K562 (cell line): ENCODE results near the gene CHPF. TPM values are rescaled to one million over a fixed set of nuclear protein-coding genes. Genes with fewer than 3 reads are reported as not detected.
A peak's percentile ranks its signal among the peaks of the same experiment; 100 is the strongest.

Experiments used
- ATAC-seq: fragments of 200-7000 bp; cut with Tn5 transposase; 3 replicates; pipeline ENCODE4 v1.9.1; 2020; ENCODE audit warnings: moderate library complexity
- BruUV-seq: library from RNA; stranded (reverse); fragments of 400-500 nt; replicated peaks from 2 replicates; lab custom pipeline; 2021; lab: Mats Ljungman, UMichigan
- CTCF ChIA-PET: fragments of 300-600 bp; formaldehyde crosslinking; extraction: SDS; loops from one replicate; lab custom pipeline; 2021; ENCODE audit warnings: low intra/inter-chr PET ratio; lab: Yijun Ruan, JAX
- POLR2A ChIA-PET: fragments of 300-600, 350-650 bp; sonication (Branson Sonifier 250); formaldehyde crosslinking; extraction: SDS; loops from one replicate; lab custom pipeline; 2021; ENCODE audit warnings: antibody characterized with exemption, inconsistent platforms; lab: Yijun Ruan, JAX
- DNase-seq, 4 experiments: peaks; one replicate each; pipeline versions ENCODE4 v3.0.0 to v3.0.0-alpha.2; 2011 to 2018; ENCODE audit warnings: low spot score in 3 of 4, mixed read lengths in 3 of 4; ENCODE audit errors: extremely low read depth in 1 of 4
- FAIRE-seq: peaks from 2 replicates; lab custom pipeline; 2011; peaks lifted over from hg19 to GRCh38; lab: Jason Lieb, UNC
- H2AFZ ChIP-seq: 2 replicates; pipeline ENCODE4 v1.6.0; 2011; ENCODE audit warnings: low read depth, low read length, control low read depth, inconsistent platforms
- H3K27ac ChIP-seq: fragments of 200-600 bp; 3 replicates; pipeline ENCODE4 v1.8.0; 2011; ENCODE audit warnings: low read depth, mild to moderate bottlenecking, control low read depth, inconsistent platforms, low read length, moderate library complexity, mixed read lengths; ENCODE audit errors: extremely low read depth
- H3K27me3 ChIP-seq, 2 experiments: fragments of 300-600 bp in 1 of 2; 2 replicates in 1 of 2; 3 replicates in 1 of 2; pipeline versions ENCODE4 v1.6.0 to v1.8.0; 2011; ENCODE audit warnings: inconsistent platforms in 2 of 2, low read length in 2 of 2, mild to moderate bottlenecking in 1 of 2, mixed read lengths in 1 of 2, moderate library complexity in 1 of 2; ENCODE audit not compliant: control insufficient read depth in 2 of 2, insufficient read depth in 2 of 2
- H3K36me3 ChIP-seq: fragments of 300-600 bp; 3 replicates; pipeline ENCODE4 v1.8.0; 2011; ENCODE audit warnings: mild to moderate bottlenecking, low read length, inconsistent platforms; ENCODE audit not compliant: control insufficient read depth, insufficient read depth
- H3K4me1 ChIP-seq, 2 experiments: fragments of 200-600 bp in 1 of 2; replicated peaks in 1 of 2; 2 replicates in 1 of 2; 3 replicates in 1 of 2; pipeline versions ENCODE4 v1.5.1 to v1.8.0; 2011; ENCODE audit warnings: inconsistent platforms in 2 of 2, low read length in 2 of 2, mild to moderate bottlenecking in 1 of 2, mixed read lengths in 1 of 2, moderate library complexity in 1 of 2; ENCODE audit not compliant: control insufficient read depth in 2 of 2, insufficient read depth in 2 of 2
- H3K4me2 ChIP-seq: 2 replicates; pipeline ENCODE4 v1.6.1; 2011; ENCODE audit warnings: low read length, control low read depth, inconsistent platforms, mixed read lengths; ENCODE audit not compliant: insufficient read depth
- H3K4me3 ChIP-seq: fragments of 200-600 bp; sonication (generic), shearing (Covaris generic); 2 replicates; pipeline ENCODE4 v1.5.1; 2016; ENCODE audit warnings: control low read depth, inconsistent platforms
- H3K79me2 ChIP-seq: fragments of 200-600 bp; 3 replicates; pipeline ENCODE4 v1.8.0; 2011; ENCODE audit warnings: low read length, inconsistent platforms; ENCODE audit not compliant: control insufficient read depth, insufficient read depth
- H3K9ac ChIP-seq, 2 experiments: 2 replicates each; pipeline versions ENCODE4 v1.6.0 to v1.6.1; 2011; ENCODE audit warnings: low read depth in 2 of 2, low read length in 2 of 2, control low read depth in 1 of 2, inconsistent platforms in 1 of 2, mild to moderate bottlenecking in 1 of 2, mixed read lengths in 1 of 2; ENCODE audit not compliant: insufficient read depth in 1 of 2
- H3K9me1 ChIP-seq: one replicate; pipeline ENCODE4 v1.6.0; 2011; ENCODE audit warnings: inconsistent platforms, mild to moderate bottlenecking, low read length, moderate library complexity; ENCODE audit not compliant: control insufficient read depth, insufficient read depth
- H3K9me3 ChIP-seq: replicated peaks from 2 replicates; pipeline ENCODE4 v1.5.1; 2011; ENCODE audit warnings: low read depth, low read length, inconsistent platforms; ENCODE audit not compliant: control insufficient read depth, insufficient read depth
- H4K20me1 ChIP-seq: replicated peaks from 2 replicates; pipeline ENCODE4 v1.6.1; 2011; ENCODE audit warnings: low read length, inconsistent platforms, mixed read lengths; ENCODE audit not compliant: control insufficient read depth, insufficient read depth
- KDM1A ChIP-seq, 2 experiments: fragments of 450-650 bp; IDR thresholded peaks; 2 replicates each; pipeline ENCODE4 v1.6.1; 2016; ENCODE audit warnings: mild to moderate bottlenecking in 2 of 2
- KDM4B ChIP-seq, 2 experiments: fragments of 450-650 bp in 1 of 2; sonication (generic) in 1 of 2; IDR thresholded peaks; 2 replicates each; pipeline ENCODE4 v1.6.1; 2016 to 2017; ENCODE audit warnings: borderline replicate concordance in 2 of 2, antibody characterized with exemption in 1 of 2, low read depth in 1 of 2, mild to moderate bottlenecking in 1 of 2
- MEIS2 ChIP-seq: fragments of 450-650 bp; IDR thresholded peaks from 2 replicates; pipeline ENCODE4 v1.6.1; 2014; ENCODE audit warnings: mild to moderate bottlenecking; ENCODE audit not compliant: partially characterized antibody
- WGBS: fragments of 100-300 bp; shearing (Covaris generic); methylation state at CpG from one replicate; pipeline ENCODE4 v1.1.6; 2016; ENCODE audit warnings: low coverage, mixed read lengths; ENCODE audit not compliant: insufficient coverage; ENCODE audit errors: missing lambda C conversion rate; 5-methylcytosine and 5-hydroxymethylcytosine counted together
- in situ Hi-C: fragments of 300-500 bp; cut with MboI; formaldehyde crosslinking; loops from 4 replicates; pipeline ENCODE4 v1.15.0; 2018; ENCODE audit warnings: inconsistent platforms, mixed read lengths
- intact Hi-C: fragments of 100-400 bp; cut with micrococcal nuclease; formaldehyde crosslinking; loops from 2 replicates; pipeline ENCODE4 v1.14.2; 2022
- polyA plus RNA-seq, 8 experiments: library from polyadenylated mRNA; depleted of rRNA in 4 of 8; stranded (reverse) in 5 of 8; unstranded in 3 of 8; fragments of >200 nt; fragmentation: Nextera tagmentation in 2 of 8; fragmentation: Illumina TruSeq in 1 of 8; extraction: Ambion mirVana in 2 of 8; extraction: Trizol in 1 of 8; gene quantifications; 2 replicates each; pipeline versions ENCODE4 v1.2.1 to v1.2.3, GENCODE V29; 2011 to 2014; ENCODE audit warnings: inconsistent platforms in 1 of 8, missing spikeins in 1 of 8
- total RNA-seq, 7 experiments: library from RNA; depleted of rRNA in 6 of 7; stranded (reverse); fragments of >200 nt in 6 of 7; fragmentation: Illumina TruSeq in 2 of 7; extraction: Trizol in 2 of 7; gene quantifications; 2 replicates each; pipeline versions ENCODE4 v1.2.1 to v1.2.3, GENCODE V29; 2011 to 2021; ENCODE audit warnings: low replicate concordance in 1 of 7
- TF ChIP-seq, protein P1 (sequence below): fragments of 450-650 bp; IDR thresholded peaks from 2 replicates; pipeline ENCODE4 v1.6.1; 2016; ENCODE audit warnings: antibody characterized with exemption
- TF ChIP-seq, protein P2 (sequence below): fragments of 450-650 bp; IDR thresholded peaks from 2 replicates; pipeline ENCODE4 v1.6.1; 2016; ENCODE audit warnings: mild to moderate bottlenecking, moderate library complexity
- TF ChIP-seq, protein P3 (sequence below), 2 experiments: fragments of 250-450 bp in 1 of 2; fragments of 450-650 bp in 1 of 2; sonication (Bioruptor Pico) in 1 of 2; IDR thresholded peaks; 2 replicates each; pipeline versions ENCODE4 v1.6.1 to v1.8.0; 2016 to 2021; ENCODE audit warnings: mild to moderate bottlenecking in 2 of 2, moderate library complexity in 2 of 2, missing compliant biosample characterization in 1 of 2, missing genetic modification characterization in 1 of 2

CHPF gene
- total and polyA plus RNA-seq, 9 of the 15 experiments (the other 6 are each of a cell fraction or from before 2014, with no cell fraction given), result 0.15 to 57.2 (median 7.9) TPM

DNA sequence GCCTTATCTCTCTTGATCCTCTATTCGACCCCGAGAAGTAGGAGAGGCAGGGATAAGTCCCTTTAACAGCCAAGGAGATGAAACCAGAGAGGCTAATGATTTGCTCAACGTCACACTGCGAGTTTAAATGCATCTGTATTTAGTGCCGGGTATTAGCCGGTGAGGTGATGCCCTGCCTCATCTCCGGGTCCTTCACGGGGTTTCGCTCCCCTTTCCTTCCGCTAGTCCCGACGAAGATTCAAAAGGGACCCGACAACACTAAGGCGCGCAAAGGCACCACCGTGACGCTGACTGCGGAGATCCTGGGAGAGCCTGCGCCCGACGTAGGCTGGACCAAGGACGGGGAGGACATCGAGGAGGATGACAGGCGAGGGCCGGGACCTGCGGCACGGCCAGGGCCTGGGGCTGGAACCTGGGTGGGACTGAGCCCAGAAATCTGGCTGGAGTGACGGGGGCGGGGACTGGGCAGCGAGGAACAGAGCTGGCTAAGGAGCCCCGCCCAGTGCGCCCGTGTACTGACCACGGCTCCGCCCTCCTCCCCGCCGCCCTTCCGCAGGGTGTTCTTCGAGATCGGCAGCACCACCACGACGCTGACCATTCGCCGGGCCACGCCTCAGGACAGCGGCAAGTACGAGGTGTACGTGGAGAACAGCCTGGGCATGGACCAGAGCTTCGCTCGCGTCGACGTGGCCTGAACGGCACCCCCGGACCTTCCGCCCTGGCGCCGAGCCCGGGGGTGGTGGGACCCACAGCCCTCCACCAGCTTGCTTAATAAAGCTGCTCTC lies 45.9 kb downstream of the CHPF start:
- DNase-seq (peak; percentile 87 to 89 (median 88)), FAIRE-seq (peak; percentile 83), ATAC-seq (peak; percentile 83)
- in situ Hi-C loops, result no loop called here
- no TSS peak for BruUV-seq
- POLR2A ChIA-PET, result interaction anchor here (1.2 to 4.9 kb wide), 4 partner anchors 11 to 22 kb away, joined by 4 to 37 read pairs (median 11); no protein-coding TSS in a partner anchor
- no peaks in the 10 kb centered on the region for H4K20me1 ChIP-seq
- peaks cover 45 to 65% of the 10 kb centered on the region in 2 experiments for H3K4me1 ChIP-seq
- intact Hi-C loops, result loop anchor here (1.0 kb wide), 3 partner anchors 13 to 29 kb away; no protein-coding TSS in a partner anchor
- 9% methylated on average over 30 of the region's 59 CpGs for WGBS
- no peaks in the 10 kb centered on the region for H3K9me3 ChIP-seq
- H2AFZ ChIP-seq, result peak overlapping the region; percentile 85
- H3K79me2 ChIP-seq, result peaks cover 50% of the 10 kb centered on the region
- CTCF ChIA-PET, result no interaction called here
- peak overlapping the region; percentile 88 to 97 for H3K9ac ChIP-seq
- peaks cover 5% of the 10 kb centered on the region; the same call in 1 of the 3 replicates for H3K36me3 ChIP-seq
- peak overlapping the region; percentile 96 for H3K4me2 ChIP-seq
- H3K27ac ChIP-seq, result peak overlapping the region; percentile 95
- H3K27me3 ChIP-seq, result no peaks in the 10 kb centered on the region
- H3K9me1 ChIP-seq, result no peaks in the 10 kb centered on the region
- peak overlapping the region; percentile 64 for H3K4me3 ChIP-seq
- TF ChIP-seq, protein P1, sequence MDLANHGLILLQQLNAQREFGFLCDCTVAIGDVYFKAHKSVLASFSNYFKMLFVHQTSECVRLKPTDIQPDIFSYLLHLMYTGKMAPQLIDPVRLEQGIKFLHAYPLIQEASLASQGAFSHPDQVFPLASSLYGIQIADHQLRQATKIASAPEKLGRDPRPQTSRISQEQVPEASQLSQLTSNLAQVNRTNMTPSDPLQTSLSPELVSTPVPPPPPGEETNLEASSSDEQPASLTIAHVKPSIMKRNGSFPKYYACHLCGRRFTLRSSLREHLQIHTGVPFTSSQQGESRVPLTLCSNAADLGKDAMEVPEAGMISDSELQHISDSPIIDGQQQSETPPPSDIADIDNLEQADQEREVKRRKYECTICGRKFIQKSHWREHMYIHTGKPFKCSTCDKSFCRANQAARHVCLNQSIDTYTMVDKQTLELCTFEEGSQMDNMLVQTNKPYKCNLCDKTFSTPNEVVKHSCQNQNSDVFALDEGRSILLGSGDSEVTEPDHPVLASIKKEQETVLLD, result peak; percentile 49; the same call in 1 of the 2 replicates
- TF ChIP-seq, protein P2, sequence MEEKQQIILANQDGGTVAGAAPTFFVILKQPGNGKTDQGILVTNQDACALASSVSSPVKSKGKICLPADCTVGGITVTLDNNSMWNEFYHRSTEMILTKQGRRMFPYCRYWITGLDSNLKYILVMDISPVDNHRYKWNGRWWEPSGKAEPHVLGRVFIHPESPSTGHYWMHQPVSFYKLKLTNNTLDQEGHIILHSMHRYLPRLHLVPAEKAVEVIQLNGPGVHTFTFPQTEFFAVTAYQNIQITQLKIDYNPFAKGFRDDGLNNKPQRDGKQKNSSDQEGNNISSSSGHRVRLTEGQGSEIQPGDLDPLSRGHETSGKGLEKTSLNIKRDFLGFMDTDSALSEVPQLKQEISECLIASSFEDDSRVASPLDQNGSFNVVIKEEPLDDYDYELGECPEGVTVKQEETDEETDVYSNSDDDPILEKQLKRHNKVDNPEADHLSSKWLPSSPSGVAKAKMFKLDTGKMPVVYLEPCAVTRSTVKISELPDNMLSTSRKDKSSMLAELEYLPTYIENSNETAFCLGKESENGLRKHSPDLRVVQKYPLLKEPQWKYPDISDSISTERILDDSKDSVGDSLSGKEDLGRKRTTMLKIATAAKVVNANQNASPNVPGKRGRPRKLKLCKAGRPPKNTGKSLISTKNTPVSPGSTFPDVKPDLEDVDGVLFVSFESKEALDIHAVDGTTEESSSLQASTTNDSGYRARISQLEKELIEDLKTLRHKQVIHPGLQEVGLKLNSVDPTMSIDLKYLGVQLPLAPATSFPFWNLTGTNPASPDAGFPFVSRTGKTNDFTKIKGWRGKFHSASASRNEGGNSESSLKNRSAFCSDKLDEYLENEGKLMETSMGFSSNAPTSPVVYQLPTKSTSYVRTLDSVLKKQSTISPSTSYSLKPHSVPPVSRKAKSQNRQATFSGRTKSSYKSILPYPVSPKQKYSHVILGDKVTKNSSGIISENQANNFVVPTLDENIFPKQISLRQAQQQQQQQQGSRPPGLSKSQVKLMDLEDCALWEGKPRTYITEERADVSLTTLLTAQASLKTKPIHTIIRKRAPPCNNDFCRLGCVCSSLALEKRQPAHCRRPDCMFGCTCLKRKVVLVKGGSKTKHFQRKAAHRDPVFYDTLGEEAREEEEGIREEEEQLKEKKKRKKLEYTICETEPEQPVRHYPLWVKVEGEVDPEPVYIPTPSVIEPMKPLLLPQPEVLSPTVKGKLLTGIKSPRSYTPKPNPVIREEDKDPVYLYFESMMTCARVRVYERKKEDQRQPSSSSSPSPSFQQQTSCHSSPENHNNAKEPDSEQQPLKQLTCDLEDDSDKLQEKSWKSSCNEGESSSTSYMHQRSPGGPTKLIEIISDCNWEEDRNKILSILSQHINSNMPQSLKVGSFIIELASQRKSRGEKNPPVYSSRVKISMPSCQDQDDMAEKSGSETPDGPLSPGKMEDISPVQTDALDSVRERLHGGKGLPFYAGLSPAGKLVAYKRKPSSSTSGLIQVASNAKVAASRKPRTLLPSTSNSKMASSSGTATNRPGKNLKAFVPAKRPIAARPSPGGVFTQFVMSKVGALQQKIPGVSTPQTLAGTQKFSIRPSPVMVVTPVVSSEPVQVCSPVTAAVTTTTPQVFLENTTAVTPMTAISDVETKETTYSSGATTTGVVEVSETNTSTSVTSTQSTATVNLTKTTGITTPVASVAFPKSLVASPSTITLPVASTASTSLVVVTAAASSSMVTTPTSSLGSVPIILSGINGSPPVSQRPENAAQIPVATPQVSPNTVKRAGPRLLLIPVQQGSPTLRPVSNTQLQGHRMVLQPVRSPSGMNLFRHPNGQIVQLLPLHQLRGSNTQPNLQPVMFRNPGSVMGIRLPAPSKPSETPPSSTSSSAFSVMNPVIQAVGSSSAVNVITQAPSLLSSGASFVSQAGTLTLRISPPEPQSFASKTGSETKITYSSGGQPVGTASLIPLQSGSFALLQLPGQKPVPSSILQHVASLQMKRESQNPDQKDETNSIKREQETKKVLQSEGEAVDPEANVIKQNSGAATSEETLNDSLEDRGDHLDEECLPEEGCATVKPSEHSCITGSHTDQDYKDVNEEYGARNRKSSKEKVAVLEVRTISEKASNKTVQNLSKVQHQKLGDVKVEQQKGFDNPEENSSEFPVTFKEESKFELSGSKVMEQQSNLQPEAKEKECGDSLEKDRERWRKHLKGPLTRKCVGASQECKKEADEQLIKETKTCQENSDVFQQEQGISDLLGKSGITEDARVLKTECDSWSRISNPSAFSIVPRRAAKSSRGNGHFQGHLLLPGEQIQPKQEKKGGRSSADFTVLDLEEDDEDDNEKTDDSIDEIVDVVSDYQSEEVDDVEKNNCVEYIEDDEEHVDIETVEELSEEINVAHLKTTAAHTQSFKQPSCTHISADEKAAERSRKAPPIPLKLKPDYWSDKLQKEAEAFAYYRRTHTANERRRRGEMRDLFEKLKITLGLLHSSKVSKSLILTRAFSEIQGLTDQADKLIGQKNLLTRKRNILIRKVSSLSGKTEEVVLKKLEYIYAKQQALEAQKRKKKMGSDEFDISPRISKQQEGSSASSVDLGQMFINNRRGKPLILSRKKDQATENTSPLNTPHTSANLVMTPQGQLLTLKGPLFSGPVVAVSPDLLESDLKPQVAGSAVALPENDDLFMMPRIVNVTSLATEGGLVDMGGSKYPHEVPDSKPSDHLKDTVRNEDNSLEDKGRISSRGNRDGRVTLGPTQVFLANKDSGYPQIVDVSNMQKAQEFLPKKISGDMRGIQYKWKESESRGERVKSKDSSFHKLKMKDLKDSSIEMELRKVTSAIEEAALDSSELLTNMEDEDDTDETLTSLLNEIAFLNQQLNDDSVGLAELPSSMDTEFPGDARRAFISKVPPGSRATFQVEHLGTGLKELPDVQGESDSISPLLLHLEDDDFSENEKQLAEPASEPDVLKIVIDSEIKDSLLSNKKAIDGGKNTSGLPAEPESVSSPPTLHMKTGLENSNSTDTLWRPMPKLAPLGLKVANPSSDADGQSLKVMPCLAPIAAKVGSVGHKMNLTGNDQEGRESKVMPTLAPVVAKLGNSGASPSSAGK, result peak; percentile 84
- TF ChIP-seq, protein P3, sequence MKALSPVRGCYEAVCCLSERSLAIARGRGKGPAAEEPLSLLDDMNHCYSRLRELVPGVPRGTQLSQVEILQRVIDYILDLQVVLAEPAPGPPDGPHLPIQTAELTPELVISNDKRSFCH (CRISPR knock-in tag; IDR thresholded peaks at IDR 0.05), result no peak
- TF ChIP-seq, protein P3 (tag; IDR thresholded peaks at IDR 0.05), result peak; percentile 82
- TF ChIP-seq KDM1A (IDR thresholded peaks at IDR 0.05) (peak in 1 of 2 experiments; percentile 47; a peak in 1 of 4 replicates), MEIS2 (no peak), KDM4B (IDR thresholded peaks at IDR 0.05; ENCODE audit: borderline replicate concordance in 2 of 2, low read depth in 1 of 2) (peak in 1 of 2 experiments; percentile 55; a peak in 1 of 4 replicates)
